Fibroblast of mammary gland (primary cell): Measurements from ENCODE around the gene MREG.

Experiments
- DNase-seq: peaks from one replicate; pipeline ENCODE4 v3.0.0-alpha.2; 2010; ENCODE audit warnings: low read depth
- H3K4me3 ChIP-seq: 2 replicates; pipeline ENCODE4 v1.5.1; 2011; ENCODE audit warnings: low read depth, mild to moderate bottlenecking, low read length, moderate library complexity; ENCODE audit not compliant: control insufficient read depth
- CTCF ChIP-seq: conservative IDR thresholded peaks from 2 replicates; pipeline ENCODE4 v1.5.1; 2011; ENCODE audit warnings: low read depth, low read length, inconsistent platforms; ENCODE audit not compliant: control insufficient read depth, insufficient read depth

MREG gene

GRCh38 chr2:215898363-215898762 is 115.0 kb downstream of the MREG start:
- no peak overlapping the region for H3K4me3 ChIP-seq
- no peak for TF ChIP-seq CTCF
- peak; percentile 31 for DNase-seq

GRCh38 chr2:215896921-215897320 is 116.4 kb downstream of the MREG start:
- no peak for DNase-seq
- no peak for TF ChIP-seq CTCF

DNA sequence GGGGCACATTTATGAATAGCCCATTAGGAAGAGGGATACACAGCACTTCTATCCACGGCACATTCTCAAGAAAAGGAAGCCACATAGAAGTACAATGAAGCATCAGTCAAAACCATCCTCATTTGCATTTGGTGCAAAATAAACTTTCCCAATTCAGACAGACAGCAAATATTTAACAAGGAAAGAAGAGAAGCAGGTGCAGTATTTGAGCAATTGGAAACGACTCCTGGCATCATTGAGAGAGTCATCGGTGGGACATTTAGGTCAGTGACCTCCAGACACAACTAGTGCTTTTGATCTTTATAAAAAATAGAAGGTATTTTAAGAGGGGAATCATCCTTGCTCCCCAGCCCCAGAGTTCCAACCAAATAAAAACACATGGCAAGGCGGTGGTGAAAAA is 118.0 kb downstream of the MREG start:
- no peak for TF ChIP-seq CTCF
- no peak for DNase-seq
- no peak overlapping the region for H3K4me3 ChIP-seq

More at GRCh38 chr2:215896921-215897320, 116.4 kb downstream of the MREG start:
- H3K4me3 ChIP-seq, result no peak overlapping the region
